ENCODE results near the gene HERC4.
"Not testable (repeated sequence)": the region's sequence is repeated elsewhere in the genome, so short reads cannot be mapped to it uniquely, and the experiment has no call there.

HERC4 gene

DNA sequence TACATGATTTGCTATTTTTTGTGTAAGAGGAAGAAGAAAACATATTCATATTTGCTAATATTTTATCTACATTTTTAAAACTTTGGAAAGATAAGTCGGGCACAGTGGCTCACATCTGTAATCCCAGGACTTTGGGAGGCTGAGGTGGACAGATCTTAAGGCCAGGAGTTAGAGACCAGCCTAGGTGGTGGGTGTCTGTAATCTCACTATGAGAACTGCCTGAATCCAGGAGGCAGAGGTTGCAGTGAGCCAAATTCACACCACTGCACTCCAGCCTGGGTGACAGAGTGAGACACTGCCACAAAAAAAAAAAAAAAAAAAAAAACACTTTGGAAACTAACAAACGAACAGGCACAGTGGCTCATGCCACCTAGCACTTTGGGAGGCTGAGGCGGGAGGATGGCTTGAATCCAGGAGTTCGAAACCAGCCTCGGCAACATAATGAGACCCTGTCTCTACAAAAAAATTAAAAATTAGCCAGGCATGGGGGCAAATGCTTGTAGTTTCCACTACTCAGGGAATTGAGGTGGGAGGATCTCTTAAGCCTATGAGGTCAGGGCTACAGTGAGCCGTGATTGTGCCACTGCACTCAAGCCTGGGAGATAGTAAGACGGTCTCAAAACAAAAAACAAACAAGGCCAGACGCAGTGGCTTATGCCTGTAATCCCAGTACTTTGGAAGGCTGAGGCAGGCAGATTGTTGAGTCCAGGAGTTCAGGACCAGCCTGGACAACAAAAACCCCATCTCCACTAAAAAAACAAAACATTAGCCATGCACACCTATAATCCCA lies 25.6 kb downstream of the HERC4 start:
- DNase-seq: no peak

DNA sequence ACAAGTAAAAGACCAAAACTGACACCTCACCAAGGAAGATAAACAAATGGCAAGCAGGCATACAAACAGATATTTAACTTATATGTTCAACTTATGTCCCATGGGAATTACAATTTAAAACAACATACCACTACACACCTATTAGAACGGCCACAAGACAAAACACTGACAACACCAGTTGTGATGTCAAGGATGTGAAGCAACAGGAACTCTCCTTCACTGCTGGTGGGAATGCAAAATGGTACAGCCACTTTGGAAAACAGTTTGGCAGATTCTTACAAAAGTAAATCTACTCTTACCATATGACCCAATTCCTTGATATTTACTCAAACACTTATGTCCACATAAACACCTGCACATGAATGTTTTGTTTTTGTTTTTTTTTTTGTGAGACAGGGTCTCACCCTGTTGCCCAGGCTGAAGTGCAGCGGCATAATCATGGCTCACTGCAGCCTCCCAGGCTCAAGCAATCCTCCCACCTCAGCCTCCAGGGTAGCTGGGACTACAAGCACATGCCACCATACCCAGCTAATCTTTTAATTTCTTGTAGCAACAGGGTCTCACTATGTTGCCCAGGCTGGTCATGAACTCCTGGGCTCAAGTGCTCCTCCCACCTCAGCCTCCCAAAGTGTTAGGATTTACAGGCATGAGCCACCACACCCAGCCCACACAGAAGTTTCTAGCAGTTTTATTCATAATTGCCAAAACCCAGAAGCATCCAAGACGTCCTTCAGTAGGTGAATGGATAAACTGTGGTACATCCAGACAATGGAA lies 27.3 kb downstream of the HERC4 start:
- DNase-seq: no peak

DNA sequence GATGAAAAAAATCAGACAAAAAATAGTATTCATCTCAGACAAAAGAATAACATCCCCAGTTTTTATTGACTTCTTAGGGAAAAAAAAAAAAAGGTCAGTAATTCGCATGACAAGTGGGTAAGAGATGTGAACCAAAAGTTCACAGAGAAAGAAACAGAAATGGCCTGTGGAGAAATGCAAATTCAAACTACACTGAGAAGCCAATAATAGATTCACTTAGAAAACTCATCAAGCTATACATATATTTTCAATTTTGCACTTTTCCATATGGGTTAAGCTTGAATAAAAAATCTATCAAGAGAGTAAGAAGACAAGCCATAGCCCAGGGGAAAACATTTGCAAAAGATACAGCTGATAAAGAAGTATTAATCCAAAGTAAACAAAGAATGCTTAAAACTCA lies 28.0 kb downstream of the HERC4 start:
- DNase-seq: no peak

DNA sequence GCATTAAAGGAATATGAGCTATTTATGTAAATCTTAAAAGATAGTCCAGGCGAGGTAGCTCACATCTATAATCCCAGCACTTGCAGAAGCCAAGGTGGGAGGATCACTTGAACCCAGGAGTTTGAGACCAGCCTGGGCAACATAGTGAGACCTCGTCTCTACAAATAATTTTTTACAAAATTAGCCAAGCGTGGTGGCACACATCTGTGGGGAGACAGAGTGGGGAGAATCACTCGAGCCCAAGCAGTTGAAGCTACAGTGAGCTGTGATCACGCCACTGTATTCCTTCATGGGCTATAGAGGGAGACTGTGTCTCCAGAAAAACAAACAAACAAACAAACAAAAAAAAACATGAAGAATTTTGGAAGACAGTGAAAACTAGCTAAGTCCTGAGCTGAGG lies 28.4 kb downstream of the HERC4 start:
- DNase-seq: no peak

DNA sequence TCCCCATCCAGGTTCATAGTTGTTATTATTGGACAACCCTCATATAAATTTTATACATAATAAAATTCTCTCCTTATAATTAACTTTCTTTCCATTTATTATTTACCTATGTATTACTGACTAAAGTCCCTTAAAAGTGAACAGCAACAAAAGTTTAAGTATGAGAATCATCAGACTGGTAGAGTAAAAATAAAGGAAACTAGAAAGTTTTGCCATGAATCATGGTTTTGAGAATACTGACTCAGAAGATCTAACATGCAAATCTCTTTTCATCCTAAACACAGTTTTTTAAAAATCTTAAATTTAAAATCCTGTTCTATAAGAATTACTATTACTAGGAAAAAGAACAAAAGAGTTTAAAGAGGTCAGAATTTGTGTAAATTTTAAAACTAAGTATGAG lies 32.1 kb downstream of the HERC4 start:
- DNase-seq: no peak

DNA sequence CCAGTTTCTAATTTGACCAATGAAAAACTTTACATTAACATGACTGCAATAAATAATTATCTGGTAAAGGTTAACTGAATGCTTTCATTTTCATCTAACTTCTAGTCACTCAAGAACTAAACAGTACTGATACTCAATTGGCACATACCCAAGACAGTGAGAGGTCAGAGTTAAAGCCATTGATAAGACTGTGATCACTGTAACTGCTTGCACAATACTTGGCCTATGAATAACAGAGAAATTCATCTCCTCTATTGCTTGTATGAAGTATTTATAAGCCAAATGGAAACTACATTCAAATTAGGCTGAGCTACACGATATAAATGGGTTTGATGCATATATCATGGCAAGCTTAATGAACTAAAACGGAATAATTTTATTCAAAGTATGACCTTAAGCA lies 43.0 kb downstream of the HERC4 start:
- no peak for DNase-seq

DNA sequence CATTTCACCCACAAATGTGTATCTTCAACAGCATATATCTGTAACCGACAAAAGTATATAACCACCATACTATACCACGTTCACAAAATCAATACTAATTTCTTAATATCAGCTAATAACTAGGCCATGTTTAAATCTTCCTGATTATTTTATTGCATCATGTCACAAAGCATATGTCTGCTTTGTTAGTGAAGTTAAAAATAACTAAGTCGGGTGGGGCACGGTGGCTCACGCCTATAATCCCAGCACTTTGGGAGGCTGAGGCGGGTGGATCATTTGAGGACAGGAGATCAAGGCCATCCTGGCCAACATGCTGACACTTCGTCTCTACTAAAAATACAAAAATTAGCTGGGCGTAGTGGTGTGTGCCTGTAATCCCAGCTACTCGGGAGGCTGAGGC lies 47.7 kb downstream of the HERC4 start:
- DNase-seq: no peak

DNA sequence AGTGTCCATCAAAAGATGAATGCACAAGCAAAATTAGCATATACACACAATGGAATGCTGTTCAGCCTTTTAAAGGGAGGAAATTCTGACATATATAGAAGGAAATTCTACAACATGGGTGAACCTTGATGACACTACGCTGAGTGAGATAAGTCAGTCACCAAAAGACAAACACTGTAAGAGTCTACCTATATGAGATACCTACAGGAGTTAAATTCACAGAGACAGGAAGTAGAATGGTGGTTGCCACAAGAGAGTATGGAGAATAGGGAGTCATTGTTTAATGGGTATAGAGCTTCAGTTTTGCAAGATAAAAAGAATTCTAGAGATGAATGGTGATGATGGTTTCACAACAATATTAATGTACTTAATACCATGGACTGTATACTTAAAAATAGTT lies 51.8 kb downstream of the HERC4 start:
- no peak for DNase-seq

DNA sequence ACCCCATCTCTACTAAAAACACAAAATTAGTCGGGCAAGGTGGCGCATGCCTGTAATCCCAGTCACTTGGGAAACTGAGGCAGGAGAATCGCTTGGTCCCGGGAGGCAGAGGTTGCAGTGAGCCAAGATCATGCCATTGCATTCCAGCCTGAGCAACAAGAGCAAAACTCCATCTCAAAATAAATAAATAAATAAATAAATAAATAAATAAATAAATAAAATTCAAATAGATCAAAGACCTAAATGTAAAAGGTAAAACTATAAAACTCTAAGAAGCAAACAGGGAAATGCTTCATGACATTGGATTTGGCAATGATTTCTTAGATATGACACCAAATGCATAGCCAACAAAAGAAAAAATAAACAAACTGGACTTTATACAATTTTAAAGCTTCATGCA lies 52.8 kb downstream of the HERC4 start:
- not testable (repeated sequence) for DNase-seq

DNA sequence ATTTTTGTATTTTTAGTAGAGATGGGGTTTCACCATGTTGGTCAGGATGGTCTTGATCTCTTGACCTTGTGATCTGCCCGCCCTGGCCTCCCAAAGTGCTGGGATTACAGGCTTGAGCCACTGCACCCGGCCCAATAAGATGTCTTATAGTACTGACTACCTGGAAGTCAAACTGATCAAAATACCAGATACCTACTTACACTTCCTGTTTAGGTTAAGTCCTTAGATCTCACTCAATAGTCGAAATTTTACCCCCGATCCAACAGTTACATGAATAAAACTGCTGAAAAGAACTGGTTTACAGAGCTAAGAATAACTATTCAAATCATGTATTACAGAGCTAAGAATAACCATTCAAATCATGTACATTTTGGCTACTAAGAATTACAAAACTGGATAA lies 58.6 kb downstream of the HERC4 start:
- DNase-seq: not testable (repeated sequence)

DNA sequence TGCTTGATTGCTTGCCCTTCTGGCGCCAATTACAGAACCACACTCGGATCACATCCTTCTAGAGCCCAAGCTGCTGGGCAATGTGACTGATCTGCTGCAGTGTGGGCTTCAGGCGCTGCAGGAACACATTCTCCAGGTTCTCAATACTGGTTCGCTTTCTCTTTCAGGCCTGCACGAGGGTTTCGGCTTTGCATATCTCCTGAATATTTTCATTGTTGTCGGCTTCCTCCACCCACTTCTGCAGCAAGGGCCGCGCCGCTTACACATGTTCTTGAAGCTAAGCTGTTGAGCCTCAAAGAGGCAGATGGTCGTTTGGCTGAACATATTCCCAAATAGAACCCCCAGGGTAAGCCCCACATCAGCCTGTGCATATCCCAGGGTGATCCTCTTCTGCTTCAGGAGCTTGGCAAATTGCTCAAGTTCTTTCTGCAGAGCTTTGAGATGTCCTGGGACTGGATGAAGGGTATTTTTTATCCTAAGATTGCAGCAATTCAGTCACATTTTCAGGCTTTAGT lies 64.6 kb downstream of the HERC4 start:
- peak in 1 of 51 donors; percentile 1 for DNase-seq

DNA sequence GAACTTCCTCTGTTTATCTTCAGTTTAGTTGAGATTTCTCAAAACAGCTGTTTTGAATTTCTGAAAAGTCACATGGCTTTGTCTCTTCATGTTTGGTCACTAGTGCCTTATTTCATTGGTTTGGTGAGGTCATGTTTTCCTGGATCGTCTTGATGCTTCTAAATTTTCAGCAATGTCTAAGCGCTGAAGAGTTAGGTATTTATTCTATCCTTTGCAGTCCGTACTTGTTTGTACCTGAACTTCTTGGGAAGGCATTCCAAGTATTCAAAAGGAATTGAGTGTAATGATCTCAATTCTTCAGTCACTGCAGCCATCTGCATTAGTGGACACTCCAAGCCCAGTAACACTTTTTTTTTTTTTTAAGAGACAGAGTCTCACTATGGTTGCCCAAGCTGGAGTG lies 67.7 kb downstream of the HERC4 start:
- DNase-seq: no peak

DNA sequence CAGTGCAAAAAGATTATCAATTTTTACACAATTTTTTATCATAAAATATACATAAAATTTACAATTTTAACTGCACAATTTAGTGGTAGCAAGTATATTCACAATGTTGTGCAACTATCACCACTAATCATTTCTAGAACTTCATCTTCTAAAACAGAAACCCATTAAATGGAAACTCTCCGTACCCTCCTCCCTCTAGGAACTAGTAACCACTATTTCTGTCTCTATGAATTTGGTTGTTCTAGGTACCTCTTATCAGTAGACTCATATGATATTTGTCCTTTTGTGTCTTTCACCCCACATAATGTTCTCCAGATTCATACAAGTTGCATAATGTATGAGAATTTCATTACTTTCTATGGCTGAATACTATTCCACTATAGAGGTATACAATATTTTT lies 73.5 kb downstream of the HERC4 start:
- no peak for DNase-seq

DNA sequence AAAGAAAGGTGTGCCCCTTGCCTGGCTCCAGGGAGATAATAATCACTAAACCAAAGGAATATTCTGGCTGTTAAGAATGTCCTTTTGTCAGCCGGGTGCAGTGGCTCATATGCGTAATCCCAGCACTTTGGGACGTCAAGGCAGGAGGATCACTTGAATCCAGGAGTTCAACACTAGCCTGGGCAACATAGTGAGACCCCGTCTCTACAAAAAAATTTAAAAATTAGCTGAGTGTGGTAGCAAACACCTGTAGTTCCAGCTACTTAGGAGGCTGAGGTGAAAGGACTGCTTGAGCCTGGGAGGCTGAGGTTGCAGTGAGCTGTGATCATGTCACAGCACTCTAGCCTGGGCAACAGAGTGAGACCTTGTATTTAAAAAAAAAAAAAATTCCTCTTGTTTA lies 74.1 kb downstream of the HERC4 start:
- DNase-seq: no peak

DNA sequence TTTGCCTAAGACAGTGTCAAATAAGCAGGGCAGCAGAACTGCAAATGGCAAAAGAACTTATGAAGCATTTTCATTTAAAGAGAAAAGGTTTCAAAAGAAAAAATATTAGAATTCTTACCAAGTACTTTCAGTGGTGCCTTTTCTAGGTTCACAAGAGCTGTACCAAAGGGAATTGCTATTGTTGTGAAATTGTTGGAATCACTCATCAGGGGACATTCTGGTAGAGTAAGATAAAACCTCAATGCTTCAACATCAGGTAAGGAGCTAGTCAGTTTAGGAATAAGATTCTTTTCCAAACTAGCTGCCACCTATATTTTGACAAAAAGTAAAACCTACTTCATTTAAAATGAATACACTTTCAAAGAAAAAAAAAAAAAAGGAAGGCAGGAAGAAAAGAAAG lies 85.0 kb downstream of the HERC4 start:
- no peak for DNase-seq

DNA sequence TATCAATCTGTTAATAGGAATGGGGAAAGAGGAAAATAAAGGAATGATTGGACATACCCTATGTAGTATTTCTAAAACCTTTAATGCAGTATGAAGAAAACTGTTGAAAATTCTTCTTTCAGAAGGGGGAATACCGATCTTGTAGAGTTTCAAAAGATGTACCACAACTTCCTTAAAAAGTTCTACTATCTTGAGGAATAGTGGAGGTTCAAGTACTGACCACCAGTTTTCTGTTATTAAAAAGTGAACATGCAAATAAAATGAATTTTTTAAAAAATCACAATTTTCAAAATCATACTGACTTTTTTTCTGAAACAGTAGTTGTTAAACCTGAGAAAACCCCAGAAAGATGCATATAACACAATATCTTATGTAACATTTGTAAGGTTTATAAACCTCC lies 86.5 kb downstream of the HERC4 start:
- DNase-seq: no peak

DNA sequence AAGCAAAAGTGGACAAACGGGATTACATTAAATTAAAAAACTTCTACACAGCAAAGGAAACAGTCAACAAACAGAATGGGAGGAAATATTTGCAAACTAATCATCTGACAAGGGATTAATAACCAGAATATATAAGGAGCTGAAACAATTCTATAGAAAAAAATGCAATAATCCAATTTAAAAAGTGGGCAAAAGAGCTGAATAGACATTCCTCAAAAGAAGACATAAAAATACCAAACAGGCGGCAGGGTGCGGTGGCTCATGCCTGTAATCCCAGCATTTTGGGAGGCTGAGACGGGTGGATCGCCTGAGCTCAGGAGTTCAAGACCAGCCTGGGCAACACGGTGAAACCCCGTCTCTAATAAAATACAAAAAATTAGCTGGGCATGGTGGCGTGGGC lies 92.5 kb downstream of the HERC4 start:
- not testable (repeated sequence) for DNase-seq

DNA sequence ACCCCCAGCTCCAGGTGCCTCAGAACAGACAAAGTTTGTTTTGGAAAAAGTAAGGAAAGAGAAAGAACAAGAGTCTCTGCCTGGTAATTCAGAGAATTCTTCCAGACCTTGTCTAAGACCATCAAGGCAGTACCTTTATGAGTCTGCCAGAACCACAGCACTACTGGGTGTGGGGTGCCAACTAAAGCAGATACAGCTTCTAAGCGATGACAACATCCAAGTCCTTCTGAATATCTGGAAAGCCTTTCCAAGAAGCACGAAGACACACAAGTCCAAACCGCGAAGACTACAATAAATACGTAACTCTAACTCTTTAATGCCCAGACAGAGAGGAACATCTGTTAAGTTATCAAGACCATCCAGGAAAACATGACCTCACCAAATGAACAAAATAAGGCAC lies 96.3 kb downstream of the HERC4 start:
- DNase-seq: no peak

DNA sequence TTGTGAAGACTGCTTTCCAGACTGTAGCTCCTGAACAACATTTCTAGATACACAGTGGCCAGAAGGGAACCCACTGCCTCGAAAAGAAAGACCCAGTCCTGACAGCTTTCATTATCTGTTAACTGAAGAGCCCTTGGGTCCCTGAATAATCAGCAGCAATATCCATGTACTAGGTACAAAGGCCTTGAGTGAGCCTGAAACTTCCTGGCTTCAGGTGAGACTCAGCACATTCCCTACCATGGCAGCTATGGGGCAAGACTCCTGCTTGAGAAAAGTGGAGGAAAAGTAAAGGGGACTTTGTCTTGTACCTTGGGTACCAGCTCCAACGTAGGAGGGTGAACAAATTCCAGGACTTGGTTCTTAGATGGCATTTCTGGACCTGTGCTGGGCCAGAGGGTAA lies 97.8 kb downstream of the HERC4 start:
- DNase-seq: no peak

DNA sequence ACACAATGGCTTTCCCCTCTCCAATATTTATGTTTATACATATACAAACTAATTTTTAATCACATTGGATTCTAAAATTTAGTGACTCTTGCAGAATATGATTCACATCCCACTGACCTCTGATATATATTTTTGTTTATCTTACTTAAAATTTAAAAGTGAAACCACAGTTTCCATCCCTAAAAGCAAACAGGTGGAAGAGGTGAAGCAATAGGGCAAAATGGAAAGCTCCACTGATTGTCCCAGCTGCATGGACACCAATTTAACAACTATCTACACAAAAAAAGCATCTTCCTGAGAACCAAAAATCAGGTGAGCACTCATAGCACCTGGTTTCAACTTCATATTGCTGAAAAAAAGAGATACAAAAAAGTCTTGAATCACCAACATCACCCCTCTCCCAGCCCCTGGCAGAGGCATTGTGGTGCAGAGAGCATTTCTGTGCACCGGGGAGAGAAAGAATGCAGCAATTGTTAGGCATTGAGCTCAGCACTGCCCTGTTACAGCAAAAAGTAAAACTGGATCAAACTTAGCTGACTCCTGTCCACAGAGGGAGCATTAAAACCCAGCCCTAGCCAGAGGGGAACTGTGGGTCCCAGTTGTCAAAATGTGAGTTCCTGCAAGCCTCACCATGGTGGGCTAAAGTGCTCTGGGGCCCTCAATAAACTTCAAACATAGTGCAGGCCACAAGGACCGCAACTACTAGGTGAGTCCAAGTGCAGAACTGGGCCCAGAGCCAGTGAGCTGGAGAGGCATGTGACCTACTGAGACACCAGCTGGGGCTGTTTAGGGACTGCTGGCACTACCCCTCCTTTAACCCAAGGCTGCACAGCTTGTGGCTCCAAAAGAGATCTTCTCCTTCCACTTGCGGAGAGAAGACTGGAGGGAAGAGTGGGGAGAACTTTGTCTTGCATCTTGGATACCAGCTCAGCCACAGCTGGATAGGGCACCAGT lies 98.5 kb downstream of the HERC4 start:
- peak in 20 of 51 donors; percentile 1 to 36 (median 12) for DNase-seq

DNA sequence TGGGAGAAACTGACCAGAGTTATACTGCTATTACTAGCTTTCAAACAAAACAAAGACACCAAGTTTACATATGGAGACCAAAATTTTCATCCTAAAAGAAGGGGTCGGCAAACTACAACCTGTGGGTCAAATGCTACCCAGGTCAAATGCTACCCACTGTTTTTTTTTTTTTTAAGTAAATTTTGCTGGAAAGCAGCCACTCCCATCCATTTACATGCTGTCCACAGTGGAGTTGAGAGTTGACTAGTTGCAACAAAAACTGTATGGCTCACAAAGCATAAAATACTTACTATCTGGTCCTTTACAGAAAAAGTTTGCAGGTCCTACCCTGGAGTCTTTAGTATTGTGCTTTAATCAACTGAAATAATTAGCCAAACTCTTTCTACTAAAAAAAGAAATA lies 99.2 kb downstream of the HERC4 start:
- DNase-seq: no peak

DNA sequence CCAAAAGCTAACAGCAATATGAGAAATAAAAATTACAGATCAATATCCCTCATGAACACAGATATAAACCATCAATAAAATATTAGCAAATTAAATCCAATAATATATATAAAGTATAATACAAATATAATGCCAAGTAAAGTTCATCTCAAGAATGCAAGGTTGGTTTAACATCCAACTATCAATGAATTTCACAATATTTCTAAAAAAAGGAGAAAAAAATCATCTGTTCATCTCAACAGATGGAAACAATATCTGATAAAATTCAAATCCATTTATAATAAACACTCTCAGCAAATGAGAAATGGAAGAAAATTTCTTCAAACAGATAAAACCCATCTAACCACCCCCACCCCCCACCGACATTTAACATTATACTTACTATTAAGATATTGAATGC lies 103.8 kb downstream of the HERC4 start:
- DNase-seq: no peak
